Measurements from ENCODE around the gene CDH22.

DNA sequence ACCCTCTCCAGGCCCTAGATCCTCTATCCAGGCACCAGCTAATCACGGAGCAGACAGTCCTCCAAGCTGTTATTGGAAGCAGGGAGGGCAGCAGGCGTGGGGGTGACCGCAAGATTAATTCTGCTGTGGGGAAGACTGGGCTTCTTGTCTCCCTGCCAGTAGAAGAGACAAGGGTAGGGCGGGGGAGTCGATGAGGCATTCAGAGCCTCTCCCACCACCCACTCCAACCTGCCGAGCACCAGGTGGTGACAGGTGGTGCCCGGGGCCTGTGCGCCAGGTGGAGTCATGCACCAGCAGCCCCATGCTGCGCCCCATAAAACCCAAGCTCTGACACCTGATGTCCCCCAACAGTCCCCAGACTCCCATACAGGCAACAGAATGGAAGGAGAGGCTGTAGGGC, 89.6 kb downstream of the CDH22 start:
- no peak for TF ChIP-seq ETV5 (CRISPR knock-in tag; IDR thresholded peaks at IDR 0.05; ENCODE audit: low read depth)
- TF ChIP-seq, protein P1, sequence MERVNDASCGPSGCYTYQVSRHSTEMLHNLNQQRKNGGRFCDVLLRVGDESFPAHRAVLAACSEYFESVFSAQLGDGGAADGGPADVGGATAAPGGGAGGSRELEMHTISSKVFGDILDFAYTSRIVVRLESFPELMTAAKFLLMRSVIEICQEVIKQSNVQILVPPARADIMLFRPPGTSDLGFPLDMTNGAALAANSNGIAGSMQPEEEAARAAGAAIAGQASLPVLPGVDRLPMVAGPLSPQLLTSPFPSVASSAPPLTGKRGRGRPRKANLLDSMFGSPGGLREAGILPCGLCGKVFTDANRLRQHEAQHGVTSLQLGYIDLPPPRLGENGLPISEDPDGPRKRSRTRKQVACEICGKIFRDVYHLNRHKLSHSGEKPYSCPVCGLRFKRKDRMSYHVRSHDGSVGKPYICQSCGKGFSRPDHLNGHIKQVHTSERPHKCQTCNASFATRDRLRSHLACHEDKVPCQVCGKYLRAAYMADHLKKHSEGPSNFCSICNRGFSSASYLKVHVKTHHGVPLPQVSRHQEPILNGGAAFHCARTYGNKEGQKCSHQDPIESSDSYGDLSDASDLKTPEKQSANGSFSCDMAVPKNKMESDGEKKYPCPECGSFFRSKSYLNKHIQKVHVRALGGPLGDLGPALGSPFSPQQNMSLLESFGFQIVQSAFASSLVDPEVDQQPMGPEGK (CRISPR knock-in tag; IDR thresholded peaks at IDR 0.05; ENCODE audit: borderline replicate concordance): no peak
- TF ChIP-seq, protein P2, sequence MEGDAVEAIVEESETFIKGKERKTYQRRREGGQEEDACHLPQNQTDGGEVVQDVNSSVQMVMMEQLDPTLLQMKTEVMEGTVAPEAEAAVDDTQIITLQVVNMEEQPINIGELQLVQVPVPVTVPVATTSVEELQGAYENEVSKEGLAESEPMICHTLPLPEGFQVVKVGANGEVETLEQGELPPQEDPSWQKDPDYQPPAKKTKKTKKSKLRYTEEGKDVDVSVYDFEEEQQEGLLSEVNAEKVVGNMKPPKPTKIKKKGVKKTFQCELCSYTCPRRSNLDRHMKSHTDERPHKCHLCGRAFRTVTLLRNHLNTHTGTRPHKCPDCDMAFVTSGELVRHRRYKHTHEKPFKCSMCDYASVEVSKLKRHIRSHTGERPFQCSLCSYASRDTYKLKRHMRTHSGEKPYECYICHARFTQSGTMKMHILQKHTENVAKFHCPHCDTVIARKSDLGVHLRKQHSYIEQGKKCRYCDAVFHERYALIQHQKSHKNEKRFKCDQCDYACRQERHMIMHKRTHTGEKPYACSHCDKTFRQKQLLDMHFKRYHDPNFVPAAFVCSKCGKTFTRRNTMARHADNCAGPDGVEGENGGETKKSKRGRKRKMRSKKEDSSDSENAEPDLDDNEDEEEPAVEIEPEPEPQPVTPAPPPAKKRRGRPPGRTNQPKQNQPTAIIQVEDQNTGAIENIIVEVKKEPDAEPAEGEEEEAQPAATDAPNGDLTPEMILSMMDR (IDR thresholded peaks at IDR 0.05 in 2 of 3, conservative IDR thresholded peaks at IDR 0.05 in 1 of 3; ENCODE audit: insufficient read depth in 2 of 3, low read depth in 1 of 3, low read length in 3 of 3): no peak
- TF ChIP-seq EP300 (IDR thresholded peaks at IDR 0.05; ENCODE audit: low read length): no peak
- no peak for TF ChIP-seq CBX5 (IDR thresholded peaks at IDR 0.05; ENCODE audit: borderline replicate concordance, low read depth)
- no peak for TF ChIP-seq ZNF274 (IDR thresholded peaks at IDR 0.05; ENCODE audit: borderline replicate concordance, low read depth, low read length)
- TF ChIP-seq, protein P3, sequence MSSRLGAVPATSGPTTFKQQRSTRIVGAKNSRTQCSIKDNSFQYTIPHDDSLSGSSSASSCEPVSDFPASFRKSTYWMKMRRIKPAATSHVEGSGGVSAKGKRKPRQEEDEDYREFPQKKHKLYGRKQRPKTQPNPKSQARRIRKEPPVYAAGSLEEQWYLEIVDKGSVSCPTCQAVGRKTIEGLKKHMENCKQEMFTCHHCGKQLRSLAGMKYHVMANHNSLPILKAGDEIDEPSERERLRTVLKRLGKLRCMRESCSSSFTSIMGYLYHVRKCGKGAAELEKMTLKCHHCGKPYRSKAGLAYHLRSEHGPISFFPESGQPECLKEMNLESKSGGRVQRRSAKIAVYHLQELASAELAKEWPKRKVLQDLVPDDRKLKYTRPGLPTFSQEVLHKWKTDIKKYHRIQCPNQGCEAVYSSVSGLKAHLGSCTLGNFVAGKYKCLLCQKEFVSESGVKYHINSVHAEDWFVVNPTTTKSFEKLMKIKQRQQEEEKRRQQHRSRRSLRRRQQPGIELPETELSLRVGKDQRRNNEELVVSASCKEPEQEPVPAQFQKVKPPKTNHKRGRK (tag; IDR thresholded peaks at IDR 0.05): no peak
- TF ChIP-seq MED1 (CRISPR knock-in tag; IDR thresholded peaks at IDR 0.05; ENCODE audit: borderline replicate concordance): no peak
- no peak for TF ChIP-seq CREB1 (IDR thresholded peaks at IDR 0.05)
- no peak for TF ChIP-seq CREB1 (CRISPR knock-in tag; IDR thresholded peaks at IDR 0.05)
- TF ChIP-seq ZNF316 (IDR thresholded peaks at IDR 0.05): no peak
- TF ChIP-seq EZH2 (IDR thresholded peaks at IDR 0.05; ENCODE audit: borderline replicate concordance, low read depth, low read length): no peak
